GM23248 (cell line): ENCODE measurements around the gene DOK6. TPM values are rescaled to one million over a fixed set of nuclear protein-coding genes. Genes with fewer than 3 reads are reported as not detected.

Source experiments
- DNase-seq: peaks from one replicate; pipeline ENCODE4 v3.0.0-alpha.2; 2015
- H2AFZ ChIP-seq: fragments of 200-600 bp; sonication (generic); 2 replicates; pipeline ENCODE4 v1.6.1; 2016; ENCODE audit warnings: antibody characterized with exemption
- H3F3A ChIP-seq: fragments of 200-600 bp; sonication (generic); 2 replicates; pipeline ENCODE4 v1.6.1; 2016; ENCODE audit warnings: mild to moderate bottlenecking, antibody characterized with exemption, mixed run types; ENCODE audit not compliant: insufficient read depth
- H3K27ac ChIP-seq: fragments of 200-600 bp; sonication (generic); 2 replicates; pipeline ENCODE4 v1.5.1; 2016; ENCODE audit warnings: mild to moderate bottlenecking
- H3K27me3 ChIP-seq: fragments of 200-600 bp; sonication (generic); replicated peaks from 2 replicates; pipeline ENCODE4 v1.6.1; 2016; ENCODE audit warnings: mild to moderate bottlenecking; ENCODE audit not compliant: insufficient read depth
- H3K36me3 ChIP-seq: fragments of 200-600 bp; sonication (generic); 2 replicates; pipeline ENCODE4 v1.6.1; 2016; ENCODE audit warnings: low read depth, mild to moderate bottlenecking
- H3K4me1 ChIP-seq: fragments of 200-600 bp; sonication (generic); 2 replicates; pipeline ENCODE4 v1.6.1; 2016; ENCODE audit warnings: mild to moderate bottlenecking; ENCODE audit not compliant: insufficient read depth
- H3K4me2 ChIP-seq: fragments of 200-600 bp; sonication (generic); one replicate; pipeline ENCODE4 v1.6.1; 2016; ENCODE audit warnings: mild to moderate bottlenecking; ENCODE audit not compliant: unreplicated experiment
- H3K4me3 ChIP-seq: fragments of 200-600 bp; sonication (generic); 2 replicates; pipeline ENCODE4 v1.5.1; 2016; ENCODE audit warnings: mild to moderate bottlenecking
- H3K79me2 ChIP-seq: fragments of 200-600 bp; sonication (generic); 2 replicates; pipeline ENCODE4 v1.6.1; 2016; ENCODE audit warnings: mild to moderate bottlenecking; ENCODE audit not compliant: insufficient read depth
- H3K9ac ChIP-seq: fragments of 200-600 bp; sonication (generic); 2 replicates; pipeline ENCODE4 v1.6.1; 2016; ENCODE audit warnings: mild to moderate bottlenecking
- H3K9me2 ChIP-seq: fragments of 200-600 bp; sonication (generic); 2 replicates; pipeline ENCODE4 v1.6.1; 2016; ENCODE audit warnings: mixed run types, mild to moderate bottlenecking, moderate library complexity; ENCODE audit not compliant: insufficient read depth
- H3K9me3 ChIP-seq: fragments of 200-600 bp; sonication (generic); one replicate; pipeline ENCODE4 v1.6.1; 2017; ENCODE audit warnings: low read depth
- H4K20me1 ChIP-seq: fragments of 200-600 bp; sonication (generic); 2 replicates; pipeline ENCODE4 v1.6.0; 2016; ENCODE audit not compliant: insufficient read depth
- EZH2 ChIP-seq: fragments of 200-600 bp; sonication (generic); IDR thresholded peaks from 2 replicates; pipeline ENCODE4 v1.6.1; 2018; ENCODE audit warnings: antibody characterized with exemption, mild to moderate bottlenecking; ENCODE audit not compliant: insufficient read depth, poor library complexity, severe bottlenecking
- EZH2phosphoT487 ChIP-seq: fragments of 200-600 bp; sonication (generic); IDR thresholded peaks from 2 replicates; pipeline ENCODE4 v1.6.1; 2018; ENCODE audit warnings: antibody characterized with exemption, moderate library complexity, mild to moderate bottlenecking, low read depth; ENCODE audit not compliant: insufficient read depth
- WGBS, 2 experiments: methylation state at CpG; one replicate each; pipeline ENCODE4 v1.1.6; 2015 to 2017; ENCODE audit warnings: low lambda C conversion rate in 2 of 2, low coverage in 1 of 2; ENCODE audit errors: missing lambda C conversion rate in 2 of 2; 5-methylcytosine and 5-hydroxymethylcytosine counted together
- in situ Hi-C: fragments of 300-500 bp; cut with MboI; formaldehyde crosslinking; loops from 2 replicates; pipeline ENCODE4 v1.15.0; 2020
- polyA plus RNA-seq: library from polyadenylated mRNA; unstranded; fragments of >200 nt; fragmentation: Nextera tagmentation; extraction: Ambion mirVana; gene quantifications from 2 replicates; pipeline ENCODE4 v1.2.1, GENCODE V29; 2016
- total RNA-seq: library from RNA; depleted of rRNA; stranded (reverse); fragments of >200 nt; shearing (Covaris generic); gene quantifications from 2 replicates; pipeline ENCODE4 v1.2.3, GENCODE V29; 2014

The DOK6 gene
- total and polyA plus RNA-seq, 2 experiments from 2014 or later = 1.1 to 5.2 TPM

- H3K27me3 ChIP-seq = no peaks in the 10 kb centered on the region
- no peak overlapping the region for H3K4me3 ChIP-seq
- TF ChIP-seq EZH2 = no peak
- peak; percentile 52 for DNase-seq
- H3F3A ChIP-seq = peaks cover 6% of the 10 kb centered on the region; the same call in 1 of the 2 replicates
- peak overlapping the region; percentile 29 for H3K4me2 ChIP-seq
- H3K9me3 ChIP-seq = no peaks in the 10 kb centered on the region
- in situ Hi-C loops = no loop called here
- H3K9ac ChIP-seq = no peak overlapping the region
- 46 to 56% methylated on average over 2 of the region's 2 CpGs for WGBS, 2 experiments
- H3K36me3 ChIP-seq = no peaks in the 10 kb centered on the region
- H3K4me1 ChIP-seq = peaks cover 34% of the 10 kb centered on the region
- peak overlapping the region; percentile 28; the same call in 1 of the 2 replicates for H3K27ac ChIP-seq
- H2AFZ ChIP-seq = no peak overlapping the region
- no peaks in the 10 kb centered on the region for H3K79me2 ChIP-seq
- H3K9me2 ChIP-seq = no peaks in the 10 kb centered on the region
- no peaks in the 10 kb centered on the region for H4K20me1 ChIP-seq
Observed at GRCh38 chr18:69689121-69689759, 288.6 kb downstream of the DOK6 start.

GRCh38 chr18:69691008-69691760 is 290.5 kb downstream of the DOK6 start:
- Histone ChIP-seq H2AFZ (no peak overlapping the region), H3K36me3 (no peaks in the 10 kb centered on the region), H3K4me3 (no peak overlapping the region), H4K20me1 (no peaks in the 10 kb centered on the region), H3K9ac (no peak overlapping the region), H3F3A (peaks cover 6% of the 10 kb centered on the region; the same call in 1 of the 2 replicates), H3K9me3 (no peaks in the 10 kb centered on the region), H3K27ac (no peak overlapping the region), H3K27me3 (no peaks in the 10 kb centered on the region), H3K4me2 (no peak overlapping the region), H3K4me1 (peaks cover 34% of the 10 kb centered on the region), H3K79me2 (no peaks in the 10 kb centered on the region), H3K9me2 (no peaks in the 10 kb centered on the region)
- WGBS, 2 experiments = 95% methylated on average over 5 of the region's 5 CpGs
- DNase-seq = no peak
- in situ Hi-C loops = no loop called here
- no peak for TF ChIP-seq EZH2phosphoT487
- no peak for TF ChIP-seq EZH2

- H3K9me3 ChIP-seq = no peaks in the 10 kb centered on the region
- H3K79me2 ChIP-seq = no peaks in the 10 kb centered on the region
- no peak overlapping the region for H3K27ac ChIP-seq
- no peaks in the 10 kb centered on the region for H3K27me3 ChIP-seq
- no peak overlapping the region for H2AFZ ChIP-seq
- in situ Hi-C loops = no loop called here
- H3K36me3 ChIP-seq = no peaks in the 10 kb centered on the region
- H3F3A ChIP-seq = no peaks in the 10 kb centered on the region
- H3K4me3 ChIP-seq = no peak overlapping the region
- TF ChIP-seq EZH2 = no peak
- no peak for DNase-seq
- H3K9me2 ChIP-seq = no peaks in the 10 kb centered on the region
- H3K9ac ChIP-seq = no peak overlapping the region
- H3K4me1 ChIP-seq = no peaks in the 10 kb centered on the region
- H3K4me2 ChIP-seq = no peak overlapping the region
- H4K20me1 ChIP-seq = no peaks in the 10 kb centered on the region
Observed at GRCh38 chr18:69697069-69697468, 296.4 kb downstream of the DOK6 start.

GRCh38 chr18:69697689-69698088 is 297.0 kb downstream of the DOK6 start:
- Histone ChIP-seq H3K9me3 (no peaks in the 10 kb centered on the region), H3K9ac (no peak overlapping the region), H4K20me1 (no peaks in the 10 kb centered on the region), H3K27me3 (no peaks in the 10 kb centered on the region), H3K4me1 (no peaks in the 10 kb centered on the region), H3K4me2 (no peak overlapping the region), H3K9me2 (no peaks in the 10 kb centered on the region), H3K79me2 (no peaks in the 10 kb centered on the region), H3K27ac (no peak overlapping the region), H3F3A (no peaks in the 10 kb centered on the region), H3K36me3 (no peaks in the 10 kb centered on the region), H3K4me3 (no peak overlapping the region), H2AFZ (no peak overlapping the region)
- no peak for DNase-seq
- WGBS, 2 experiments = 96 to 97% methylated on average over 3 of the region's 3 CpGs
- TF ChIP-seq EZH2 = no peak
- no peak for TF ChIP-seq EZH2phosphoT487
- in situ Hi-C loops = no loop called here
